Activated effector memory CD4-positive, alpha-beta T cell treated with Interleukin-2 at 50 U/mL for 16 hours (primary cell): ENCODE data around the gene PGK2.
"Not testable (repeated sequence)": the region's sequence is repeated elsewhere in the genome, so short reads cannot be mapped to it uniquely, and the experiment has no call there.

Experiments used
- DNase-seq: peaks from one replicate; pipeline ENCODE4 v3.0.0-alpha.2; 2020

Gene PGK2

GRCh38 chr6:49787176-49787575 is at the start of gene PGK2:
Gene PGK2, minus strand, starts transcription at chr6:49787285. Its CDS starts 98 bp downstream, at chr6:49787187.
- DNase-seq: no peak

GRCh38 chr6:49835140-49835539 is 48.1 kb upstream of the PGK2 start:
- DNase-seq: no peak

- DNase-seq: no peak
Observed at GRCh38 chr6:49833386-49833785, 46.3 kb upstream of the PGK2 start.

- no peak for DNase-seq
Observed at GRCh38 chr6:49826743-49827406, 39.8 kb upstream of the PGK2 start.

GRCh38 chr6:49815166-49815565 is 28.1 kb upstream of the PGK2 start:
- no peak for DNase-seq

- no peak for DNase-seq
Observed at GRCh38 chr6:49813248-49813647, 26.2 kb upstream of the PGK2 start.

- no peak for DNase-seq
Observed at GRCh38 chr6:49806145-49806544, 19.1 kb upstream of the PGK2 start.

GRCh38 chr6:49805246-49805645 is 18.2 kb upstream of the PGK2 start:
- DNase-seq: no peak

- DNase-seq: no peak
Observed at GRCh38 chr6:49801525-49801924, 14.4 kb upstream of the PGK2 start.

- DNase-seq: no peak
Observed at GRCh38 chr6:49799090-49799489, 12.0 kb upstream of the PGK2 start.

- not testable (repeated sequence) for DNase-seq
Observed at GRCh38 chr6:49796842-49797455, 9.9 kb upstream of the PGK2 start.

- DNase-seq: no peak
Observed at GRCh38 chr6:49790341-49790740, 3.3 kb upstream of the PGK2 start.

GRCh38 chr6:49784272-49784671 is 2.8 kb downstream of the PGK2 start:
- no peak for DNase-seq

GRCh38 chr6:49782725-49783124 is 4.4 kb downstream of the PGK2 start:
- no peak for DNase-seq

GRCh38 chr6:49782293-49782692 is 4.8 kb downstream of the PGK2 start:
- DNase-seq: no peak

- DNase-seq: no peak
Observed at GRCh38 chr6:49776444-49776843, 10.6 kb downstream of the PGK2 start.

- no peak for DNase-seq
Observed at GRCh38 chr6:49775043-49775442, 12.0 kb downstream of the PGK2 start.

GRCh38 chr6:49772285-49772684 is 14.8 kb downstream of the PGK2 start:
- DNase-seq: no peak

GRCh38 chr6:49766762-49767161 is 20.3 kb downstream of the PGK2 start:
- DNase-seq: no peak

GRCh38 chr6:49764571-49765236 is 22.4 kb downstream of the PGK2 start:
- no peak for DNase-seq

GRCh38 chr6:49744259-49744658 is 42.8 kb downstream of the PGK2 start, which contains the start of gene CRISP3:
Gene CRISP3, minus strand, starts transcription at chr6:49744388. Its CDS starts 21 bp downstream, at chr6:49744367.
- no peak for DNase-seq

GRCh38 chr6:49743429-49743828 is 43.7 kb downstream of the PGK2 start:
- DNase-seq: no peak

- DNase-seq: no peak
Observed at GRCh38 chr6:49739423-49739822, 47.7 kb downstream of the PGK2 start.

GRCh38 chr6:49736017-49736508 is 51.0 kb downstream of the PGK2 start:
- DNase-seq: no peak
